Measurements from ENCODE around the gene RSKR.
"Not testable (repeated sequence)": the region's sequence is repeated elsewhere in the genome, so short reads cannot be mapped to it uniquely, and the experiment has no call there.

RSKR gene

GRCh38 chr17:28576758-28577465, 37.1 kb downstream of the RSKR start, which contains the start of gene ALDOC:
Gene ALDOC, minus strand, starts transcription at chr17:28576895. Its CDS starts 1,363 bp downstream, at chr17:28575532.
- DNase-seq = peak; percentile 91 to 99

- DNase-seq = not testable (repeated sequence)
Measured at GRCh38 chr17:28576016-28576415, 38.0 kb downstream of the RSKR start.

- peak in 1 of 2 experiments; percentile 24 for DNase-seq
Measured at GRCh38 chr17:28575126-28575795, 38.7 kb downstream of the RSKR start.

GRCh38 chr17:28574526-28574925, 39.5 kb downstream of the RSKR start:
- DNase-seq = peak in 1 of 2 experiments; percentile 31

GRCh38 chr17:28573966-28574480, 40.0 kb downstream of the RSKR start:
- DNase-seq = no peak

GRCh38 chr17:28573521-28573920, 40.5 kb downstream of the RSKR start:
- DNase-seq = no peak

GRCh38 chr17:28573040-28573380, 41.0 kb downstream of the RSKR start:
- no peak for DNase-seq

- DNase-seq = no peak
Measured at GRCh38 chr17:28572259-28573039, 41.5 kb downstream of the RSKR start.

- peak; percentile 94 to 100 for DNase-seq
Measured at GRCh38 chr17:28571361-28572122, 42.4 kb downstream of the RSKR start, which contains the start of gene PIGS. Gene PIGS, minus strand, starts transcription at chr17:28571524. Its CDS starts 28 bp downstream, at chr17:28571496.

GRCh38 chr17:28570716-28571360, 43.1 kb downstream of the RSKR start:
- DNase-seq = peak; percentile 72 to 83

GRCh38 chr17:28569446-28569845, 44.5 kb downstream of the RSKR start:
- no peak for DNase-seq

GRCh38 chr17:28567604-28568003, 46.4 kb downstream of the RSKR start:
- no peak for DNase-seq

GRCh38 chr17:28563475-28563874, 50.5 kb downstream of the RSKR start:
- no peak for DNase-seq

All from NCI-H526 (cell line).